Liver (tissue), 9 donors: ENCODE results near the gene WDR27. TPM values are rescaled to one million over a fixed set of nuclear protein-coding genes. Genes with fewer than 3 reads are reported as not detected.

Experiments used
- DNase-seq: peaks from one replicate; pipeline ENCODE4 v3.0.0-alpha.2; 2017; ENCODE audit warnings: low spot score
- H3K27ac ChIP-seq, 2 donors: one replicate each; pipeline ENCODE4 v1.7.0; 2013; ENCODE audit warnings: inconsistent platforms in 2 of 2, low read length in 2 of 2, control low read depth in 1 of 2, low read depth in 1 of 2, mild to moderate bottlenecking in 1 of 2
- H3K27me3 ChIP-seq, 4 donors: one replicate each; pipeline versions ENCODE4 v1.6.1 to v1.7.0; 2013; ENCODE audit warnings: low read length in 3 of 4, inconsistent platforms in 1 of 4, mild to moderate bottlenecking in 1 of 4, moderate library complexity in 1 of 4; ENCODE audit not compliant: control insufficient read depth in 4 of 4, insufficient read depth in 4 of 4
- H3K36me3 ChIP-seq, 4 donors: one replicate each; pipeline versions ENCODE4 v1.6.1 to v1.7.0; 2013; ENCODE audit warnings: low read length in 3 of 4, mild to moderate bottlenecking in 3 of 4, low read depth in 1 of 4, moderate library complexity in 1 of 4; ENCODE audit not compliant: control insufficient read depth in 4 of 4, insufficient read depth in 3 of 4
- H3K4me1 ChIP-seq, 4 donors: one replicate each; pipeline versions ENCODE4 v1.6.1 to v1.7.0; 2013; ENCODE audit warnings: low read length in 3 of 4, mild to moderate bottlenecking in 3 of 4, moderate library complexity in 1 of 4; ENCODE audit not compliant: control insufficient read depth in 4 of 4, insufficient read depth in 4 of 4
- H3K4me3 ChIP-seq, 3 donors: one replicate each; pipeline versions ENCODE4 v1.6.1 to v1.7.0; 2013; ENCODE audit warnings: low read length in 3 of 3, control low read depth in 1 of 3, low read depth in 1 of 3, mild to moderate bottlenecking in 1 of 3
- H3K9ac ChIP-seq, 2 donors: one replicate each; pipeline ENCODE4 v1.7.0; 2013; ENCODE audit warnings: low read length in 2 of 2, mild to moderate bottlenecking in 2 of 2, moderate library complexity in 2 of 2, control low read depth in 1 of 2, low read depth in 1 of 2
- H3K9me3 ChIP-seq, 4 donors: one replicate each; pipeline versions ENCODE4 v1.6.1 to v1.7.0; 2013; ENCODE audit warnings: low read length in 3 of 4; ENCODE audit not compliant: control insufficient read depth in 4 of 4
- CTCF ChIP-seq: fragments of 150-350 bp; IDR thresholded peaks from 2 replicates; pipeline ENCODE4 v1.5.1; 2017; ENCODE audit warnings: improper control_type of control experiment, low read depth, low read length; ENCODE audit not compliant: missing input control
- EGR1 ChIP-seq, 2 donors: IDR thresholded peaks; 2 replicates each; pipeline ENCODE4 v1.6.1; 2016 to 2018; ENCODE audit warnings: antibody characterized with exemption in 2 of 2, low read depth in 2 of 2
- FOXA1 ChIP-seq: IDR thresholded peaks from 2 replicates; pipeline ENCODE4 v1.6.1; 2016; ENCODE audit warnings: antibody characterized with exemption
- FOXA2 ChIP-seq: IDR thresholded peaks from 2 replicates; pipeline ENCODE4 v1.6.1; 2016; ENCODE audit warnings: antibody characterized with exemption
- GABPA ChIP-seq, 2 donors: IDR thresholded peaks in 1 of 2; conservative IDR thresholded peaks in 1 of 2; 2 replicates each; pipeline ENCODE4 v1.6.1; 2016; ENCODE audit warnings: antibody characterized with exemption in 2 of 2, mild to moderate bottlenecking in 1 of 2, moderate library complexity in 1 of 2
- RAD21 ChIP-seq, 2 donors: IDR thresholded peaks; 2 replicates each; pipeline ENCODE4 v1.6.1; 2016; ENCODE audit warnings: antibody characterized with exemption in 2 of 2, mild to moderate bottlenecking in 2 of 2
- REST ChIP-seq: IDR thresholded peaks from 2 replicates; pipeline ENCODE4 v1.6.1; 2016; ENCODE audit warnings: antibody characterized with exemption, mild to moderate bottlenecking
- TAF1 ChIP-seq: conservative IDR thresholded peaks from 2 replicates; pipeline ENCODE4 v1.6.1; 2016; ENCODE audit warnings: antibody characterized with exemption, mild to moderate bottlenecking
- ZBTB33 ChIP-seq: IDR thresholded peaks from 2 replicates; pipeline ENCODE4 v1.6.1; 2016; ENCODE audit warnings: antibody characterized with exemption
- WGBS: extraction: QIAGEN DNeasy Blood & Tissue Kit; methylation state at CpG from one replicate; pipeline ENCODE4 v1.1.7; 2013; 5-methylcytosine and 5-hydroxymethylcytosine counted together
- polyA plus RNA-seq, 2 donors: library from polyadenylated mRNA; stranded (reverse) in 1 of 2; unstranded in 1 of 2; fragments of 200-250 nt in 1 of 2; fragments of >200 nt in 1 of 2; fragmentation: Nextera tagmentation in 1 of 2; extraction: Ambion mirVana in 1 of 2; gene quantifications; one replicate each; pipeline versions ENCODE4 v1.2.1 to v1.2.3, GENCODE V29; 2013 to 2015
- total RNA-seq, 2 donors: library from RNA; depleted of rRNA; stranded (reverse); fragments of >200 nt; gene quantifications; one replicate each; pipeline ENCODE4 v1.2.3, GENCODE V29; 2014
- donor health status: healthy.
- donor health status: healthy.
- donor health status: healthy.
- donor health status: healthy.
- donor health status: healthy.

WDR27 gene
- total and polyA plus RNA-seq, 4 donors = 3.7 to 20.1 (median 7.7) TPM

GRCh38 chr6:169566961-169567750 lies 134.7 kb downstream of the WDR27 start (continued):
- TF ChIP-seq CTCF (no peak), TAF1 (no peak), EGR1 (IDR thresholded peaks at IDR 0.05; ENCODE audit: low read depth in 2 of 2) (no peak)

GRCh38 chr6:169566319-169566718 lies 135.5 kb downstream of the WDR27 start:
- no peak overlapping the region for H3K9ac ChIP-seq
- H3K4me1 ChIP-seq = peaks cover 0 to 4% (median 0%) of the 10 kb centered on the region in 4 donors
- TF ChIP-seq GABPA (IDR thresholded peaks at IDR 0.05 in 1 of 2, conservative IDR thresholded peaks at IDR 0.05 in 1 of 2) (no peak), CTCF (no peak), FOXA1 (no peak)
- WGBS = 87% methylated on average over 11 of the region's 11 CpGs
- no peak overlapping the region for H3K27ac ChIP-seq
- no peak overlapping the region for H3K4me3 ChIP-seq
- no peaks in the 10 kb centered on the region for H3K27me3 ChIP-seq
- H3K9me3 ChIP-seq = no peaks in the 10 kb centered on the region
- peaks cover 0 to 4% (median under 1%) of the 10 kb centered on the region in 4 donors for H3K36me3 ChIP-seq
- DNase-seq = no peak

- Histone ChIP-seq H3K4me1 (peaks cover 0 to 4% (median 0%) of the 10 kb centered on the region in 4 donors), H3K9ac (no peak overlapping the region), H3K4me3 (no peak overlapping the region), H3K9me3 (no peaks in the 10 kb centered on the region), H3K27ac (no peak overlapping the region), H3K27me3 (no peaks in the 10 kb centered on the region), H3K36me3 (peaks cover 0 to 2% (median under 1%) of the 10 kb centered on the region in 4 donors)
- WGBS = 95% methylated on average over 33 of the region's 33 CpGs
- TF ChIP-seq FOXA2 (no peak), RAD21 (IDR thresholded peaks at IDR 0.05) (peak in 1 of 2 donors; percentile 11)
- no peak for DNase-seq
These were observed 137.2 kb downstream of the WDR27 start for GRCh38 chr6:169564453-169565240.

- Histone ChIP-seq H3K9ac (no peak overlapping the region), H3K4me1 (peaks cover 3 to 10% (median 8%) of the 10 kb centered on the region in 4 donors), H3K27ac (no peak overlapping the region), H3K9me3 (no peaks in the 10 kb centered on the region), H3K4me3 (no peak overlapping the region), H3K36me3 (peaks cover 0 to 2% (median 0%) of the 10 kb centered on the region in 4 donors), H3K27me3 (no peaks in the 10 kb centered on the region)
- no peak for DNase-seq
- WGBS = 100% methylated on average over 1 of the region's 1 CpG
- TF ChIP-seq CTCF (no peak), ZBTB33 (no peak), REST (no peak)
These were observed 140.2 kb downstream of the WDR27 start for GRCh38 chr6:169561665-169562064.
